ENCODE results near the gene TP53TG5. TPM values are rescaled to one million over a fixed set of nuclear protein-coding genes. Genes with fewer than 3 reads are reported as not detected.

TP53TG5 gene
- total RNA-seq (10 to 100 TPM in 1 of 2 donors, 1 to 10 TPM in 1; 6.4 to 12.3 TPM), polyA plus RNA-seq (ENCODE audit: insufficient read depth, low read depth, low replicate concordance) (28.2 TPM)
- long read RNA-seq, donor 1 = 0 reads
- long read RNA-seq, donor 2 = 0 reads

- Histone ChIP-seq H3K4me3 (no peak within 1 kb of the TSS), H3K9me3 (no peaks in the 10 kb centered on the region), H3K27ac (no peak within 1 kb of the TSS), H3K4me1 (peaks cover 2% of the 10 kb centered on the region), H3K27me3 (no peaks in the 10 kb centered on the region), H3K36me3 (ENCODE audit: low read depth, missing control alignments) (no peaks in the 10 kb centered on the region)
- WGBS, 2 donors = 86 to 90% methylated on average over 1 of the region's 1 CpG
- intact Hi-C loops (cut with DNase I; ENCODE audit: low total_unique reads) = no loop called here
- DNase-seq = no peak
- TF ChIP-seq, protein P1, sequence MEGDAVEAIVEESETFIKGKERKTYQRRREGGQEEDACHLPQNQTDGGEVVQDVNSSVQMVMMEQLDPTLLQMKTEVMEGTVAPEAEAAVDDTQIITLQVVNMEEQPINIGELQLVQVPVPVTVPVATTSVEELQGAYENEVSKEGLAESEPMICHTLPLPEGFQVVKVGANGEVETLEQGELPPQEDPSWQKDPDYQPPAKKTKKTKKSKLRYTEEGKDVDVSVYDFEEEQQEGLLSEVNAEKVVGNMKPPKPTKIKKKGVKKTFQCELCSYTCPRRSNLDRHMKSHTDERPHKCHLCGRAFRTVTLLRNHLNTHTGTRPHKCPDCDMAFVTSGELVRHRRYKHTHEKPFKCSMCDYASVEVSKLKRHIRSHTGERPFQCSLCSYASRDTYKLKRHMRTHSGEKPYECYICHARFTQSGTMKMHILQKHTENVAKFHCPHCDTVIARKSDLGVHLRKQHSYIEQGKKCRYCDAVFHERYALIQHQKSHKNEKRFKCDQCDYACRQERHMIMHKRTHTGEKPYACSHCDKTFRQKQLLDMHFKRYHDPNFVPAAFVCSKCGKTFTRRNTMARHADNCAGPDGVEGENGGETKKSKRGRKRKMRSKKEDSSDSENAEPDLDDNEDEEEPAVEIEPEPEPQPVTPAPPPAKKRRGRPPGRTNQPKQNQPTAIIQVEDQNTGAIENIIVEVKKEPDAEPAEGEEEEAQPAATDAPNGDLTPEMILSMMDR (IDR thresholded peaks at IDR 0.05) = no peak
- TF ChIP-seq POLR2A (IDR thresholded peaks at IDR 0.05) = no peak
Measured at GRCh38 chr20:45378191-45378590, at the start of gene TP53TG5. Gene TP53TG5 (minus strand): TSS chr20:45378325. CDS start chr20:45378236, 89 bp downstream.

DNA sequence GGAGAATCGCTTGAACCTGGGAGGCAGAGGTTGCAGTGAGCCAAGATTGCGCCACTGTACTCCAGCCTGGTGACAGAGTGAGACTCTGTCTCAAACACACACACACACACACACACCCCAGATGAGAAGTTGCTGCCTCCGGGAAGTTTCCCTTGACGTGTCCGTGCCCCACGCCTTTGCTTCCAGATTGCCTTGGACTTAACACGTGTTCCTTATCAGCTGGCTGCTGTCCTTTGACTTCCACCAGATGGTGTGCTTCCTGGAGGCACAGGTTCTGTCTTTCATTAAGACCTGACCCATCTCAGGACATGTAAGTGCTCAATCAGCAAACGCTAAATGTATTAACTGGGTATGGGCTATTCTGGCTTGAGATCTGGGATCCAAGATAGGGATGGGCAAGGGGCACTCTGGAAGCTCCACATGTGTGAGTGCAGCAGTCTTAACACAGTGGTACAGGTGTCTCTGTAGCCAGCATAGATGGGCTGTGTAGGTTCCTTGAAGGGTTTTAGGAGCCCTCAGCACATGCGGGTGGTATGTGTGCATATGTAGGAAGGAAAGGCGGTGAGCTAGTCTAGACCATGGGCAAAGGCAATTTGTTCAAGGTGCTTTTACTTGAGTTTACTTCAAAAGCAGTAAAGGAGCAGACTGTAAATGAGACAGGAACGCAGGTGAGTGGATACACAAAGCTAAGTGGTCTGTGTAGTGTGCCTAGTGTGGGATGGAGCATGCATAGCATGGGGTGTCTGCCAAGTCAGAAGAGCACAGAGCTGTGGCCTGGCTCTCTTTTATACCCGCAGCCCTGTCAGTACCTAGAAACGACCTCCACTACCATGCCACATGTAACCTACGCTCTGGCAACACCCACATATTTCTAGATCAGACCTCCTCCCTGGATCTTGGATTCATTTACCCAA lies 49.4 kb upstream of the TP53TG5 start:
- intact Hi-C loops (cut with DNase I; ENCODE audit: low total_unique reads) = no loop called here
- Histone ChIP-seq H3K27me3 (no peaks in the 10 kb centered on the region), H3K36me3 (ENCODE audit: low read depth, missing control alignments) (no peaks in the 10 kb centered on the region), H3K4me3 (no peak overlapping the region), H3K4me1 (no peaks in the 10 kb centered on the region), H3K9me3 (no peaks in the 10 kb centered on the region), H3K27ac (no peak overlapping the region)
- 71 to 80% methylated on average over 14 of the region's 14 CpGs for WGBS, 2 donors
- no peak for DNase-seq
- TF ChIP-seq POLR2A (IDR thresholded peaks at IDR 0.05) = no peak
- TF ChIP-seq, protein P1 (IDR thresholded peaks at IDR 0.05) = no peak

GRCh38 chr20:45426320-45427016 lies 48.3 kb upstream of the TP53TG5 start:
- no peaks in the 10 kb centered on the region for H3K4me1 ChIP-seq
- TF ChIP-seq, protein P1 (IDR thresholded peaks at IDR 0.05) = no peak
- no peak for TF ChIP-seq POLR2A (IDR thresholded peaks at IDR 0.05)
- H3K27me3 ChIP-seq = no peaks in the 10 kb centered on the region
- H3K36me3 ChIP-seq (ENCODE audit: low read depth, missing control alignments) = no peaks in the 10 kb centered on the region
- DNase-seq = no peak
- H3K27ac ChIP-seq = no peak overlapping the region
- no peak overlapping the region for H3K4me3 ChIP-seq
- H3K9me3 ChIP-seq = no peaks in the 10 kb centered on the region
- intact Hi-C loops (cut with DNase I; ENCODE audit: low total_unique reads) = no loop called here
- 76 to 91% methylated on average over 5 of the region's 5 CpGs for WGBS, 2 donors

GRCh38 chr20:45425561-45425960 lies 47.4 kb upstream of the TP53TG5 start:
- WGBS, 2 donors = 92 to 100% methylated on average over 1 to 17 of the region's 17 CpGs

More at GRCh38 chr20:45425561-45425960, 47.4 kb upstream of the TP53TG5 start:
- Histone ChIP-seq H3K9me3 (no peaks in the 10 kb centered on the region), H3K4me1 (no peaks in the 10 kb centered on the region), H3K4me3 (no peak overlapping the region), H3K27me3 (no peaks in the 10 kb centered on the region), H3K36me3 (ENCODE audit: low read depth, missing control alignments) (no peaks in the 10 kb centered on the region), H3K27ac (no peak overlapping the region)
- intact Hi-C loops (cut with DNase I; ENCODE audit: low total_unique reads) = no loop called here
- TF ChIP-seq POLR2A (IDR thresholded peaks at IDR 0.05) = no peak
- TF ChIP-seq, protein P1 (IDR thresholded peaks at IDR 0.05) = no peak
- DNase-seq = no peak

All from testis (tissue), 5 donors.